ENCODE measurements around the gene GRIK3. TPM values are rescaled to one million over a fixed set of nuclear protein-coding genes. Genes with fewer than 3 reads are reported as not detected.

Gene GRIK3
- total RNA-seq, 4 donors from 2014 or later, result under 0.01 to 0.16 TPM; not detected in 2

DNA sequence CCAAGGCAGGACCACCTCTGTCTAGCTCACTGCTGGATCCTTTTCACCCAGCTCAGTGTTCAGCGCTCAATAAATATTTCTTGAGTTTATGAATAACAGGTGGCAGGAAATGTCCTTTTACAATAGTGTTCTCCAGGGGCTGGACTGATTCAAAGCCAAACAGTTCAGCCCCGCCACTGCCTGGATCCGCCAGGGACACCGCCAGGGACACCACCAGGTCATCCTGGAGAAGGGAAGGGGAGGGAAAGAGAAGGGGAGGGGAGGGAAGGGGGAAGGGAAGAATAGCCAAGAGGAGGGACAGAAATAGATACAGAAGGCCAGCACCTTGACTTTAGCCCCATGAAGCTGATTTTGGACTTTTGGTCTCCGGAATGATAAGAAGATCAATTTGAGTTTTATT is 255.6 kb downstream of the GRIK3 start:
- no peak for TF ChIP-seq CTCF (IDR thresholded peaks at IDR 0.05; ENCODE audit: low read depth)

DNA sequence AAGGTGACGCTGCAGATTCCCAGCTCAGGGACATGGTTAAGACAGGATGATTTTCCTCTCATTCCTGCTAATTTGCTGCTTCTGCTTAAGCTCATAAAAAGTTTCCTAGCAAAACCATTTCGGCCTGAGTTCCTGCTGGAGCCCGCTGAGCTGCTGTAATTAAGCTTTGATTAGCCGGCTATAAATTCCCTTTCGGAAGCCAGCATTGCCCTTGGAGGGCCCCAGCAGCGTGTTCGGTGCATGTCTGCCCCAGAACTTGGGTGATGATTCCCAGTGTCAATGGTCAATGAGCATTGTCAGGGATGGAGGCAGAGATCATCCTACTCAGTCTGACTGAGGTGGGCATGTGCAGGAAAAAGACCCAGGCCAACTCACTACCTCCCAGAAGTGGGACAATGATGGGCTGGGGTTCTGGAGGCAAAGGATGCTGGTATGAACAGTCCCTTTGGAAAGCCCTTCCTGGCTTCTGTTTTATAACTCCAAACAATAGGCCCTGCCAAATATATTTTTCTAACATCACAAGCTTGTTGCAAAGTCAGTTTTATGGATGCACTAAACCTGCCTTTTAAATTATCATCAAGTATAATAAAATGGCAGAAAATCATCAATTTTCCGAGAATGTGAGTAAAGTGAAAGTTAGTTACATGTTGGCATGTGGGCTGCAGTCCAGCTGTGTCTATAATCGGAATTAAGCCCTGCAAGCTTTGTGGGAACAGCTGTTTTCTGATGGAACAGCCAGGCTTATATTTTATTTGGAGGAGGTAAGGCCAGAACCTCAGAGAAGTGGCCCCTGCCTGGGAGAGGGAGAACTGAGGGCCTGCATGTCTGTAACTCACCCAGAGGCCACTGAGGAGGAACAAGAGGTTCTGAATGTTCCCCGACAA is 257.1 kb downstream of the GRIK3 start:
- no peak for TF ChIP-seq CTCF (IDR thresholded peaks at IDR 0.05; ENCODE audit: low read depth)

DNA sequence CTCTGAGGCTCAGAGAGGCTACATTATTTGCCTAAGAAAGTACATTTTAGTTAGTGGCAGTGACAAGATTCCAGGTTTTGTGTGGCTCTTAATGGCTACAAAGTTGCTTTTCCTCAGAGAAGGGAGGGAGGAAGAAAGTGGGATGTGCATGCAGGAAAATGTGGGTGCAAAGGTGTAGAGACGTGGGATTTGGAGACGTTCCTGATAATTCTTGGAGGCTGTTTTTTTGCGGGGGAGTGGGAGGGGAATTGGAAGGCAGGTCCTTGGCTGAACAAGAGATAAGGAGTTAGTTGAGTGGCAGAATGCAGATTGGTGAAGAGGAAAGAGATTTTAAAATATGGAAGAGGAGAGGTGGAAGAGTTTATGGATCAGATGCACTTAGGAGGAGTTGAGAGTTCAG is 258.1 kb downstream of the GRIK3 start:
- TF ChIP-seq CTCF (IDR thresholded peaks at IDR 0.05; ENCODE audit: low read depth), result no peak

DNA sequence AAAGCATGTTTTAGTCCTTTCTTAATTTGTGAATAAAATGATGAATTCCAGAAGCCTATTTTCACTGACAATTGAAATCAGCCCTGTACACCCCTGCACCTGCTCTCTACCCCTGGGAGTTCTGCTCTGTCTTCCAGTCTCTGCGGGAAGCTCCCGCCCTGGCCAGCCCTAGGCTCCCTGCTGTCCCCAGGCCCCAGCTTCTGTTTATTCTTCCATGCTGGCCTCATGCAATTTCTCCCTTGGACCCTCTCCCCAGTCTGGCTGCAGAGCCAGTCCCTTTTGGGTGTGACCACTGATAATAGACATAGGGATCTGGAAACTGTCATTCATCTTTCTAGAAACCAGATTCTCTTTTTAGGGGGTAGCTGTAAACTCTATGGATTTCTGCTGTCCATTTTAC is 258.6 kb downstream of the GRIK3 start:
- TF ChIP-seq CTCF (IDR thresholded peaks at IDR 0.05; ENCODE audit: low read depth), result no peak

DNA sequence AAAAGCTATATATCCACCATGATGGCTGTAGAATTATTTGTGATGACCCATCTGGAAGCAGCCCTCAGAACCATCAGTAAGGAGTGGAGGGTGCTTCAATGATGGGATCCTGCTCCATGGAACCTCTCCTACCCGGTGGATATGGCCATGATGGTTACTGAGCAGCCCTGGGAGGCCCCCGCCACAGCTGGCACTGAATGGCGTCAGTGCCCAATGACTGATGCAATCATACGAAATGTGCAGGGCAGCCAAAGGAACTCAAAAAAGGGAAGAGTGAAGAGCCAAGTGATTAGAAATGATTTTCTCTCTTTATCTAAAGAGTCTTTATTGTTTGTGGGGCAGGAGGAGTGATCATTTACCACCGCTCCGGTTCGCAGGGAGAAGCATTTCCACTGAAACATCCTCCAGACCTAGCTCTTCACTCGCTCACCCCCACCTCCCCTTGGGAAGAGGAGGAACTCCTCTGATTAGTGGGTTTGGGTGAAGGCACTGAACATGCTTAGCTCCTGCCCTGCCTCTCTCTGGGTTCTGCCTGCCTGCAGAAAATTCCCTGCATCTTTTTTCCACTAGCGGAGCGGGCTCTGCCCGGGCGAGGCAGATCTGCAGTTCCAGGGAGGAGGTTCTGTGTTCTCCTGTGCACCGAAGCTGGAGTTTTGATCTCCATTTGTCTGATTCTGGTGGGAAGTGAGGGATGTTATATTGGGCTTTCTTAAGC is 260.3 kb downstream of the GRIK3 start:
- no peak for TF ChIP-seq CTCF (IDR thresholded peaks at IDR 0.05; ENCODE audit: low read depth)

- TF ChIP-seq CTCF (IDR thresholded peaks at IDR 0.05; ENCODE audit: low read depth), result no peak
These were observed 261.4 kb downstream of the GRIK3 start for GRCh38 chr1:36772647-36773495.

All from subcutaneous adipose tissue (tissue), 4 donors.